GM23248 (cell line): ENCODE results near the gene GEMIN8. TPM values are rescaled to one million over a fixed set of nuclear protein-coding genes. Genes with fewer than 3 reads are reported as not detected.
A peak's percentile ranks its signal among the peaks of the same experiment; 100 is the strongest.

ENCODE experiments used
- DNase-seq: peaks from one replicate; pipeline ENCODE4 v3.0.0-alpha.2; 2015
- H2AFZ ChIP-seq: fragments of 200-600 bp; sonication (generic); 2 replicates; pipeline ENCODE4 v1.6.1; 2016; ENCODE audit warnings: antibody characterized with exemption
- H3F3A ChIP-seq: fragments of 200-600 bp; sonication (generic); 2 replicates; pipeline ENCODE4 v1.6.1; 2016; ENCODE audit warnings: mild to moderate bottlenecking, antibody characterized with exemption, mixed run types; ENCODE audit not compliant: insufficient read depth
- H3K27ac ChIP-seq: fragments of 200-600 bp; sonication (generic); 2 replicates; pipeline ENCODE4 v1.5.1; 2016; ENCODE audit warnings: mild to moderate bottlenecking
- H3K27me3 ChIP-seq: fragments of 200-600 bp; sonication (generic); replicated peaks from 2 replicates; pipeline ENCODE4 v1.6.1; 2016; ENCODE audit warnings: mild to moderate bottlenecking; ENCODE audit not compliant: insufficient read depth
- H3K36me3 ChIP-seq: fragments of 200-600 bp; sonication (generic); 2 replicates; pipeline ENCODE4 v1.6.1; 2016; ENCODE audit warnings: low read depth, mild to moderate bottlenecking
- H3K4me1 ChIP-seq: fragments of 200-600 bp; sonication (generic); 2 replicates; pipeline ENCODE4 v1.6.1; 2016; ENCODE audit warnings: mild to moderate bottlenecking; ENCODE audit not compliant: insufficient read depth
- H3K4me2 ChIP-seq: fragments of 200-600 bp; sonication (generic); one replicate; pipeline ENCODE4 v1.6.1; 2016; ENCODE audit warnings: mild to moderate bottlenecking; ENCODE audit not compliant: unreplicated experiment
- H3K4me3 ChIP-seq: fragments of 200-600 bp; sonication (generic); 2 replicates; pipeline ENCODE4 v1.5.1; 2016; ENCODE audit warnings: mild to moderate bottlenecking
- H3K79me2 ChIP-seq: fragments of 200-600 bp; sonication (generic); 2 replicates; pipeline ENCODE4 v1.6.1; 2016; ENCODE audit warnings: mild to moderate bottlenecking; ENCODE audit not compliant: insufficient read depth
- H3K9ac ChIP-seq: fragments of 200-600 bp; sonication (generic); 2 replicates; pipeline ENCODE4 v1.6.1; 2016; ENCODE audit warnings: mild to moderate bottlenecking
- H3K9me2 ChIP-seq: fragments of 200-600 bp; sonication (generic); 2 replicates; pipeline ENCODE4 v1.6.1; 2016; ENCODE audit warnings: mixed run types, mild to moderate bottlenecking, moderate library complexity; ENCODE audit not compliant: insufficient read depth
- H3K9me3 ChIP-seq: fragments of 200-600 bp; sonication (generic); one replicate; pipeline ENCODE4 v1.6.1; 2017; ENCODE audit warnings: low read depth
- H4K20me1 ChIP-seq: fragments of 200-600 bp; sonication (generic); 2 replicates; pipeline ENCODE4 v1.6.0; 2016; ENCODE audit not compliant: insufficient read depth
- EZH2 ChIP-seq: fragments of 200-600 bp; sonication (generic); IDR thresholded peaks from 2 replicates; pipeline ENCODE4 v1.6.1; 2018; ENCODE audit warnings: antibody characterized with exemption, mild to moderate bottlenecking; ENCODE audit not compliant: insufficient read depth, poor library complexity, severe bottlenecking
- EZH2phosphoT487 ChIP-seq: fragments of 200-600 bp; sonication (generic); IDR thresholded peaks from 2 replicates; pipeline ENCODE4 v1.6.1; 2018; ENCODE audit warnings: antibody characterized with exemption, moderate library complexity, mild to moderate bottlenecking, low read depth; ENCODE audit not compliant: insufficient read depth
- WGBS, 2 experiments: methylation state at CpG; one replicate each; pipeline ENCODE4 v1.1.6; 2015 to 2017; ENCODE audit warnings: low lambda C conversion rate in 2 of 2, low coverage in 1 of 2; ENCODE audit errors: missing lambda C conversion rate in 2 of 2; 5-methylcytosine and 5-hydroxymethylcytosine counted together
- in situ Hi-C: fragments of 300-500 bp; cut with MboI; formaldehyde crosslinking; loops from 2 replicates; pipeline ENCODE4 v1.15.0; 2020
- polyA plus RNA-seq: library from polyadenylated mRNA; unstranded; fragments of >200 nt; fragmentation: Nextera tagmentation; extraction: Ambion mirVana; gene quantifications from 2 replicates; pipeline ENCODE4 v1.2.1, GENCODE V29; 2016
- total RNA-seq: library from RNA; depleted of rRNA; stranded (reverse); fragments of >200 nt; shearing (Covaris generic); gene quantifications from 2 replicates; pipeline ENCODE4 v1.2.3, GENCODE V29; 2014

The GEMIN8 gene
- total and polyA plus RNA-seq, 2 experiments from 2014 or later: 12.1 to 20.5 TPM

DNA sequence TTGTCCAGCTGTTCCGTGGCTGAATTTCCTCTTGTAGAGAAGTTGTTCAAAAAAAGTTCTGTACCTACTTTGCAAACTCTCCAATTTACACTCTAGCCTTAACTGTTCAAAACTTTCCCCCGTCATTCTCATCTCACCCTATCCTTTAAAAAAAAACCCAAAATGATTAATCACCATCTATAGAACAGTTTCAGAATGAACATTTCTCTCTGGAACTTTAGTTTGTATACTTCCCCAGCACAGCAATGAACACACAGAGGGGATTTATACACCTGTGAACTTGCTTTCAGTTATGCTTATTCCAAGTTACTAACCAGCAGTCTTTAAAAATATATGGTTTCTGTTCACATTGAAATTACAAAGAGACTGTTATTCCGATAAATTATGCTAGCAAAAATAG, 1.2 kb downstream of the GEMIN8 start:
- no peak for DNase-seq
- in situ Hi-C loops: loop anchor here (25.0 kb wide), 2 partner anchors 366 to 1116 kb away; partner anchors contain the start of genes TCEANC and TLR8

DNA sequence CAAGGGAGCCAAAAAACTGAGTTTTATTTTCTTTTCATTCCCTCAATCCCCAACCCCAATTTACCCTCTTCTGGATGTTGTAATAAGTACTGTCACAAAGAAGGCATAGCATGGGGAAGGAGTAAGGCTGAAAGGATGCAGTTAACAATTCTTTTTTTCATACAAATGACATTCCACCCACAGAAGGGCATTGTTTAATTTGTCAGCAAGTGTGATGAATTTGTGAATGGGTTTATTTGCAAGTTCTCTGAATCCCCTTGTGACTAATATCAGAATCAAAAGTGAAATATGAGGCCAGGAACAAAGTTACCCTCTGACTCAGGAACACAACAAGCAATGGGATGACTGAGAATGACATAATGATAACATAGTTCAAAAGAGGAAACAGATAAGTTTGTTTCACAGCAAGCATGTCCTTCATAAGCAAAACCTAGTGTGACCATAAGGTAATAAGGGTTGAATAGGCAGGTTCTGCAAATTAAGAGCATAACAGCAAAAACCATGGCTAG, 2.1 kb downstream of the GEMIN8 start:
- Histone ChIP-seq H3K4me3 (peak overlapping the region; percentile 89), H3K27me3 (no peaks in the 10 kb centered on the region), H3F3A (peaks cover 36% of the 10 kb centered on the region; the same call in 1 of the 2 replicates), H3K4me1 (peaks cover 26% of the 10 kb centered on the region), H2AFZ (no peak overlapping the region), H3K9me2 (no peaks in the 10 kb centered on the region), H3K4me2 (peak overlapping the region; percentile 91), H3K9ac (peak overlapping the region; percentile 94), H3K9me3 (no peaks in the 10 kb centered on the region), H3K36me3 (no peaks in the 10 kb centered on the region), H3K79me2 (peaks cover 11% of the 10 kb centered on the region; the same call in 1 of the 2 replicates), H3K27ac (peak overlapping the region; percentile 96), H4K20me1 (no peaks in the 10 kb centered on the region)
- in situ Hi-C loops: loop anchor here (25.0 kb wide), 2 partner anchors 365 to 1115 kb away; partner anchors contain the start of genes TCEANC and TLR8
- TF ChIP-seq EZH2phosphoT487 (no peak), EZH2 (no peak)
- peak; percentile 77 for DNase-seq

More for the DNA sequence above, 1.2 kb downstream of the GEMIN8 start:
- Histone ChIP-seq H3K4me2 (peak overlapping the region; percentile 91), H3F3A (peaks cover 36% of the 10 kb centered on the region; the same call in 1 of the 2 replicates), H3K4me1 (peaks cover 26% of the 10 kb centered on the region), H3K36me3 (no peaks in the 10 kb centered on the region), H3K4me3 (peak overlapping the region; percentile 89), H3K9me2 (no peaks in the 10 kb centered on the region), H3K27me3 (no peaks in the 10 kb centered on the region), H3K79me2 (peaks cover 11% of the 10 kb centered on the region; the same call in 1 of the 2 replicates), H2AFZ (0 out of 2 replicates have a peak overlapping the region, but pooled peaks have one; percentile 90), H4K20me1 (no peaks in the 10 kb centered on the region), H3K27ac (peak overlapping the region; percentile 96), H3K9me3 (no peaks in the 10 kb centered on the region), H3K9ac (peak overlapping the region; percentile 94)
- 16 to 17% methylated on average over 3 of the region's 3 CpGs for WGBS, 2 experiments
- TF ChIP-seq EZH2phosphoT487: no peak
- TF ChIP-seq EZH2: no peak

DNA sequence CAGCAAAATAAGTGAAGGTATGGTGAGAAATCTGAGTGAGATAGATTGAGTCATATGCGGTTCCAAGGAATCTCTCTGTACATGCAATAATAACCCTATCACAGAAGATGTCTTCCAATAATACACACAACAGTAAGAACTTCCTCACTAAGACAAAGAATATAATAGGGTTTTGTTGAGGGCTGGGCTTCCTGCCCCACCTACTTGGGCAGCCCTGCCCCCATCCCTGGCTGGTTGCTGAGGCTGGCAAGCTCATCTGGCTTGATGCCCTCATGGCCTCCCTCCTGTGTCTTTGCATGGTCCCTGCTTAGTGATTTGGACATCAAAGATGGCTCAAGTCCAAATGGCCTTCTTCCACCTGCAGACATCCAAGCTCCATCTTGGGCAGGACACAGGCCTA, 2.7 kb downstream of the GEMIN8 start:
- H3K4me2 ChIP-seq: peak overlapping the region; percentile 91
- peaks cover 36% of the 10 kb centered on the region; the same call in 1 of the 2 replicates for H3F3A ChIP-seq
- no peaks in the 10 kb centered on the region for H3K9me2 ChIP-seq
- peak overlapping the region; percentile 96 for H3K27ac ChIP-seq
- no peak overlapping the region for H3K9ac ChIP-seq
- in situ Hi-C loops: loop anchor here (25.0 kb wide), 2 partner anchors 365 to 1115 kb away; partner anchors contain the start of genes TCEANC and TLR8
- no peaks in the 10 kb centered on the region for H3K9me3 ChIP-seq
- H3K79me2 ChIP-seq: peaks cover 11% of the 10 kb centered on the region; the same call in 1 of the 2 replicates
- no peaks in the 10 kb centered on the region for H4K20me1 ChIP-seq
- no peak for TF ChIP-seq EZH2phosphoT487
- TF ChIP-seq EZH2: no peak
- peak; percentile 23 for DNase-seq
- H3K27me3 ChIP-seq: no peaks in the 10 kb centered on the region
- peaks cover 26% of the 10 kb centered on the region for H3K4me1 ChIP-seq
- WGBS, 2 experiments: 92 to 100% methylated on average over 1 of the region's 1 CpG
- H2AFZ ChIP-seq: no peak overlapping the region
- H3K4me3 ChIP-seq: 0 out of 2 replicates have a peak overlapping the region, but pooled peaks have one; percentile 11
- H3K36me3 ChIP-seq: no peaks in the 10 kb centered on the region

DNA sequence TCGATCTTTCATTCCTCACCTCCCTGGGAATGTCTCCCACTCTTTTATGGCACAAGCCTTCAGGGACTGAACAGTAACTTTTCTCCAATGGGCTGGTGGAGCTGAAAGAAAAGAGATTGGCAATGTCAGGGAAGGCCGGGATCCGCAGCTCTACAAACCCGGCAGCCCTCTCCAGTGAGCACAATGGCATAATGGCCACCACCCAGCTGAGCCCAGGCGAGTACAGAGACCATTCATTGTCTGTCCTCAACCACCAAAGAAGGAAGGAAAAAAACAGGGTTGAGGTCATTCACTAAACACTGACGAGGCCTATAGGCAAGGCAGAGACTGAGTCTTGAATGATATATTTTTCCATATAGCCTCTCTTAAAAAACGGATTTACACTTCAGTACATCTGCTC, 3.6 kb downstream of the GEMIN8 start:
- no peak overlapping the region for H3K4me2 ChIP-seq
- no peaks in the 10 kb centered on the region for H3K9me2 ChIP-seq
- H3K9me3 ChIP-seq: no peaks in the 10 kb centered on the region
- H3K79me2 ChIP-seq: peaks cover 11% of the 10 kb centered on the region; the same call in 1 of the 2 replicates
- 96 to 98% methylated on average over 7 of the region's 7 CpGs for WGBS, 2 experiments
- DNase-seq: no peak
- peaks cover 36% of the 10 kb centered on the region; the same call in 1 of the 2 replicates for H3F3A ChIP-seq
- no peaks in the 10 kb centered on the region for H3K36me3 ChIP-seq
- H3K27me3 ChIP-seq: no peaks in the 10 kb centered on the region
- H3K9ac ChIP-seq: no peak overlapping the region
- in situ Hi-C loops: loop anchor here (25.0 kb wide), 2 partner anchors 364 to 1114 kb away; partner anchors contain the start of genes TCEANC and TLR8
- no peak overlapping the region for H3K4me3 ChIP-seq
- no peak overlapping the region for H3K27ac ChIP-seq
- H2AFZ ChIP-seq: no peak overlapping the region
- H3K4me1 ChIP-seq: peaks cover 26% of the 10 kb centered on the region
- H4K20me1 ChIP-seq: no peaks in the 10 kb centered on the region
- no peak for TF ChIP-seq EZH2phosphoT487
- TF ChIP-seq EZH2: no peak
